WTC11 (cell line): ENCODE results near the gene DNAH1.

Source experiments
- ELF4 ChIP-seq: sonication (generic); formaldehyde crosslinking; IDR thresholded peaks from 2 replicates; pipeline ENCODE4 v1.8.1; 2022; ENCODE audit warnings: low read depth, mild to moderate bottlenecking, moderate library complexity, missing genetic modification reagents
- TCF7 ChIP-seq: sonication (generic); formaldehyde crosslinking; IDR thresholded peaks from 2 replicates; pipeline ENCODE4 v1.8.0; 2022; ENCODE audit warnings: mild to moderate bottlenecking, low read depth, missing genetic modification reagents, moderate library complexity
- TF ChIP-seq, protein P1 (sequence below): sonication (generic); formaldehyde crosslinking; IDR thresholded peaks from 2 replicates; pipeline ENCODE4 v1.8.1; 2023; ENCODE audit warnings: mild to moderate bottlenecking, missing genetic modification reagents, moderate library complexity
- TF ChIP-seq, protein P2 (sequence below): sonication (generic); formaldehyde crosslinking; IDR thresholded peaks from 2 replicates; pipeline ENCODE4 v1.8.1; 2023; ENCODE audit warnings: mild to moderate bottlenecking, missing genetic modification reagents, borderline replicate concordance
- TF ChIP-seq, protein P3 (sequence below): sonication (generic); formaldehyde crosslinking; IDR thresholded peaks from 2 replicates; pipeline ENCODE4 v1.8.1; 2023; ENCODE audit warnings: mild to moderate bottlenecking, missing genetic modification reagents, moderate library complexity
- TF ChIP-seq, protein P4 (sequence below): sonication (generic); formaldehyde crosslinking; IDR thresholded peaks from 2 replicates; pipeline ENCODE4 v1.8.0; 2023; ENCODE audit warnings: missing genetic modification reagents
- TF ChIP-seq, protein P5 (sequence below): fragments of 200-600 bp; IDR thresholded peaks from 2 replicates; pipeline ENCODE4 v1.8.0; 2022; ENCODE audit warnings: antibody characterized with exemption

DNA sequence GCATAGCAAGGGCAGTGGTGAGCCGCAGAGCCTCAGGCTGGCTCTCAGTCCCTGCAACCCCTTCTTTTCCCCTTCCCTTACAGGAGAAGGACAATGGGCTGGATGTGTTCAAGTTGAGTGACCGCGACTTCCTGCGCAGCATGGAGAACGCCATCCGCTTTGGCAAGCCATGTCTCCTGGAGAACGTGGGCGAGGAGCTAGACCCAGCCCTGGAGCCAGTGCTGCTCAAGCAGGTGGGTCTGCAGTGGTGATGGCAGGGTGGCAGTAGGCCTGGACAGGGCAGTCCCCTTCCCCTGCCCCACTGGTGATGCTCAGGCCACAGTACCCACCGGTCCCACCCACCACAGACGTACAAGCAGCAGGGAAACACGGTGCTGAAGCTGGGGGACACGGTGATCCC is 75.0 kb downstream of the DNAH1 start:
- TF ChIP-seq ELF4 (CRISPR knock-in tag) (no peak), TCF7 (CRISPR knock-in tag) (no peak)
- TF ChIP-seq, protein P1, sequence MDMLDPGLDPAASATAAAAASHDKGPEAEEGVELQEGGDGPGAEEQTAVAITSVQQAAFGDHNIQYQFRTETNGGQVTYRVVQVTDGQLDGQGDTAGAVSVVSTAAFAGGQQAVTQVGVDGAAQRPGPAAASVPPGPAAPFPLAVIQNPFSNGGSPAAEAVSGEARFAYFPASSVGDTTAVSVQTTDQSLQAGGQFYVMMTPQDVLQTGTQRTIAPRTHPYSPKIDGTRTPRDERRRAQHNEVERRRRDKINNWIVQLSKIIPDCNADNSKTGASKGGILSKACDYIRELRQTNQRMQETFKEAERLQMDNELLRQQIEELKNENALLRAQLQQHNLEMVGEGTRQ: no peak
- TF ChIP-seq, protein P2, sequence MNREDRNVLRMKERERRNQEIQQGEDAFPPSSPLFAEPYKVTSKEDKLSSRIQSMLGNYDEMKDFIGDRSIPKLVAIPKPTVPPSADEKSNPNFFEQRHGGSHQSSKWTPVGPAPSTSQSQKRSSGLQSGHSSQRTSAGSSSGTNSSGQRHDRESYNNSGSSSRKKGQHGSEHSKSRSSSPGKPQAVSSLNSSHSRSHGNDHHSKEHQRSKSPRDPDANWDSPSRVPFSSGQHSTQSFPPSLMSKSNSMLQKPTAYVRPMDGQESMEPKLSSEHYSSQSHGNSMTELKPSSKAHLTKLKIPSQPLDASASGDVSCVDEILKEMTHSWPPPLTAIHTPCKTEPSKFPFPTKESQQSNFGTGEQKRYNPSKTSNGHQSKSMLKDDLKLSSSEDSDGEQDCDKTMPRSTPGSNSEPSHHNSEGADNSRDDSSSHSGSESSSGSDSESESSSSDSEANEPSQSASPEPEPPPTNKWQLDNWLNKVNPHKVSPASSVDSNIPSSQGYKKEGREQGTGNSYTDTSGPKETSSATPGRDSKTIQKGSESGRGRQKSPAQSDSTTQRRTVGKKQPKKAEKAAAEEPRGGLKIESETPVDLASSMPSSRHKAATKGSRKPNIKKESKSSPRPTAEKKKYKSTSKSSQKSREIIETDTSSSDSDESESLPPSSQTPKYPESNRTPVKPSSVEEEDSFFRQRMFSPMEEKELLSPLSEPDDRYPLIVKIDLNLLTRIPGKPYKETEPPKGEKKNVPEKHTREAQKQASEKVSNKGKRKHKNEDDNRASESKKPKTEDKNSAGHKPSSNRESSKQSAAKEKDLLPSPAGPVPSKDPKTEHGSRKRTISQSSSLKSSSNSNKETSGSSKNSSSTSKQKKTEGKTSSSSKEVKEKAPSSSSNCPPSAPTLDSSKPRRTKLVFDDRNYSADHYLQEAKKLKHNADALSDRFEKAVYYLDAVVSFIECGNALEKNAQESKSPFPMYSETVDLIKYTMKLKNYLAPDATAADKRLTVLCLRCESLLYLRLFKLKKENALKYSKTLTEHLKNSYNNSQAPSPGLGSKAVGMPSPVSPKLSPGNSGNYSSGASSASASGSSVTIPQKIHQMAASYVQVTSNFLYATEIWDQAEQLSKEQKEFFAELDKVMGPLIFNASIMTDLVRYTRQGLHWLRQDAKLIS (CRISPR knock-in tag): no peak
- TF ChIP-seq, protein P3, sequence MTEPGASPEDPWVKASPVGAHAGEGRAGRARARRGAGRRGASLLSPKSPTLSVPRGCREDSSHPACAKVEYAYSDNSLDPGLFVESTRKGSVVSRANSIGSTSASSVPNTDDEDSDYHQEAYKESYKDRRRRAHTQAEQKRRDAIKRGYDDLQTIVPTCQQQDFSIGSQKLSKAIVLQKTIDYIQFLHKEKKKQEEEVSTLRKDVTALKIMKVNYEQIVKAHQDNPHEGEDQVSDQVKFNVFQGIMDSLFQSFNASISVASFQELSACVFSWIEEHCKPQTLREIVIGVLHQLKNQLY: no peak
- TF ChIP-seq, protein P4, sequence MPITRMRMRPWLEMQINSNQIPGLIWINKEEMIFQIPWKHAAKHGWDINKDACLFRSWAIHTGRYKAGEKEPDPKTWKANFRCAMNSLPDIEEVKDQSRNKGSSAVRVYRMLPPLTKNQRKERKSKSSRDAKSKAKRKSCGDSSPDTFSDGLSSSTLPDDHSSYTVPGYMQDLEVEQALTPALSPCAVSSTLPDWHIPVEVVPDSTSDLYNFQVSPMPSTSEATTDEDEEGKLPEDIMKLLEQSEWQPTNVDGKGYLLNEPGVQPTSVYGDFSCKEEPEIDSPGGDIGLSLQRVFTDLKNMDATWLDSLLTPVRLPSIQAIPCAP (CRISPR knock-in tag): no peak
- TF ChIP-seq, protein P5, sequence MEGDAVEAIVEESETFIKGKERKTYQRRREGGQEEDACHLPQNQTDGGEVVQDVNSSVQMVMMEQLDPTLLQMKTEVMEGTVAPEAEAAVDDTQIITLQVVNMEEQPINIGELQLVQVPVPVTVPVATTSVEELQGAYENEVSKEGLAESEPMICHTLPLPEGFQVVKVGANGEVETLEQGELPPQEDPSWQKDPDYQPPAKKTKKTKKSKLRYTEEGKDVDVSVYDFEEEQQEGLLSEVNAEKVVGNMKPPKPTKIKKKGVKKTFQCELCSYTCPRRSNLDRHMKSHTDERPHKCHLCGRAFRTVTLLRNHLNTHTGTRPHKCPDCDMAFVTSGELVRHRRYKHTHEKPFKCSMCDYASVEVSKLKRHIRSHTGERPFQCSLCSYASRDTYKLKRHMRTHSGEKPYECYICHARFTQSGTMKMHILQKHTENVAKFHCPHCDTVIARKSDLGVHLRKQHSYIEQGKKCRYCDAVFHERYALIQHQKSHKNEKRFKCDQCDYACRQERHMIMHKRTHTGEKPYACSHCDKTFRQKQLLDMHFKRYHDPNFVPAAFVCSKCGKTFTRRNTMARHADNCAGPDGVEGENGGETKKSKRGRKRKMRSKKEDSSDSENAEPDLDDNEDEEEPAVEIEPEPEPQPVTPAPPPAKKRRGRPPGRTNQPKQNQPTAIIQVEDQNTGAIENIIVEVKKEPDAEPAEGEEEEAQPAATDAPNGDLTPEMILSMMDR: no peak
